Gastroesophageal sphincter (tissue), 3 donors: Measurements from ENCODE around the gene LIPG.

Experiments
- CTCF ChIP-seq, 4 experiments: fragments of 200-600 bp in 2 of 4; fragments of 450-650 bp in 2 of 4; sonication (generic) in 1 of 4; IDR thresholded peaks; one replicate each; pipeline ENCODE4 v1.5.1; 2017 to 2019; ENCODE audit warnings: antibody characterized with exemption in 4 of 4, mild to moderate bottlenecking in 2 of 4, moderate library complexity in 2 of 4
- EP300 ChIP-seq: sonication (generic); formaldehyde crosslinking; IDR thresholded peaks from one replicate; pipeline ENCODE4 v1.6.1; 2017; ENCODE audit warnings: antibody characterized with exemption, mild to moderate bottlenecking
- POLR2A ChIP-seq, 2 donors: fragments of 450-650 bp; IDR thresholded peaks; one replicate each; pipeline ENCODE4 v1.6.1; 2017; ENCODE audit warnings: antibody characterized with exemption in 2 of 2, mild to moderate bottlenecking in 2 of 2, moderate library complexity in 1 of 2

- TF ChIP-seq CTCF (IDR thresholded peaks at IDR 0.05) (no peak), EP300 (no peak), POLR2A (IDR thresholded peaks at IDR 0.05) (no peak)
These were observed 3.5 kb upstream of the LIPG start for GRCh38 chr18:49558356-49558755.
